NCI-H748 (cell line): ENCODE measurements around the gene TNS2.
A peak's percentile ranks its signal among the peaks of the same experiment; 100 is the strongest.
"Not testable (repeated sequence)": the region's sequence is repeated elsewhere in the genome, so short reads cannot be mapped to it uniquely, and the experiment has no call there.

Source experiments
- DNase-seq: peaks from one replicate; lab custom pipeline; 2025; ENCODE audit not compliant: unreplicated experiment; lab: John Stamatoyannopoulos, UW

The TNS2 gene

GRCh38 chr12:53094796-53095595 lies 45.1 kb downstream of the TNS2 start:
- DNase-seq: not testable (repeated sequence)

GRCh38 chr12:53095596-53095895 lies 45.7 kb downstream of the TNS2 start:
- not testable (repeated sequence) for DNase-seq

- no peak for DNase-seq
Observed at GRCh38 chr12:53096089-53096741, 46.4 kb downstream of the TNS2 start.

GRCh38 chr12:53096759-53097158 lies 46.9 kb downstream of the TNS2 start:
- no peak for DNase-seq

GRCh38 chr12:53097207-53097563 lies 47.3 kb downstream of the TNS2 start:
- DNase-seq: peak; percentile 55

GRCh38 chr12:53097564-53098353 lies 47.9 kb downstream of the TNS2 start, which contains the start of gene IGFBP6:
IGFBP6 (plus strand) TSS chr12:53097667; CDS start chr12:53097718, 51 bp downstream.
- DNase-seq: peak; percentile 76

- DNase-seq: no peak
Observed at GRCh38 chr12:53098354-53098981, 48.6 kb downstream of the TNS2 start.

GRCh38 chr12:53099071-53099882 lies 49.4 kb downstream of the TNS2 start:
- DNase-seq: peak; percentile 60

GRCh38 chr12:53100466-53101151 lies 50.7 kb downstream of the TNS2 start:
- no peak for DNase-seq

- no peak for DNase-seq
Observed at GRCh38 chr12:53101266-53101665, 51.4 kb downstream of the TNS2 start.

GRCh38 chr12:53101931-53102781 lies 52.3 kb downstream of the TNS2 start:
- DNase-seq: no peak

GRCh38 chr12:53102883-53103807 lies 53.3 kb downstream of the TNS2 start, which contains the start of gene SOAT2:
SOAT2 (plus strand) TSS chr12:53103486; CDS start chr12:53103578, 92 bp downstream.
- no peak for DNase-seq

GRCh38 chr12:53103860-53104305 lies 54.0 kb downstream of the TNS2 start:
- DNase-seq: no peak

- DNase-seq: no peak
Observed at GRCh38 chr12:53105256-53105655, 55.4 kb downstream of the TNS2 start.

GRCh38 chr12:53105712-53106439 lies 56.0 kb downstream of the TNS2 start:
- no peak for DNase-seq

- DNase-seq: no peak
Observed at GRCh38 chr12:53107122-53107521, 57.3 kb downstream of the TNS2 start.

GRCh38 chr12:53112431-53112830 lies 62.6 kb downstream of the TNS2 start:
- DNase-seq: not testable (repeated sequence)
